OCI-LY3 (cell line): ENCODE results near the gene IRAK4.

Experiments used
- CTCF ChIP-seq: fragments of 200-600, 300-600 bp; sonication (generic); IDR thresholded peaks from 2 replicates; pipeline ENCODE4 v1.5.1; 2014; ENCODE audit warnings: antibody characterized with exemption, low read length, low read depth
- EZH2phosphoT487 ChIP-seq: fragments of 200-600 bp; shearing (Covaris generic); IDR thresholded peaks from 2 replicates; pipeline ENCODE4 v1.6.1; 2018; ENCODE audit warnings: antibody characterized with exemption, mixed run types, low read depth

GRCh38 chr12:43740511-43741100 is 18.1 kb upstream of the IRAK4 start:
- TF ChIP-seq CTCF = no peak
- no peak for TF ChIP-seq EZH2phosphoT487
